IMR-90 (cell line): ENCODE measurements around the gene ACOXL. TPM values are rescaled to one million over a fixed set of nuclear protein-coding genes. Genes with fewer than 3 reads are reported as not detected.

Experiments
- ATAC-seq: fragments of 200-7000 bp; cut with Tn5 transposase; 2 replicates; pipeline ENCODE4 v1.9.1; 2020; ENCODE audit warnings: low read depth, mild to moderate bottlenecking, moderate library complexity
- BruUV-seq: library from RNA; stranded (reverse); fragments of 400-500 nt; replicated peaks from 2 replicates; lab custom pipeline; 2021; lab: Mats Ljungman, UMichigan
- CTCF ChIA-PET: fragments of 300-600 bp; formaldehyde crosslinking; extraction: SDS; loops from one replicate; lab custom pipeline; 2021; ENCODE audit warnings: antibody characterized with exemption; lab: Yijun Ruan, JAX
- POLR2A ChIA-PET: fragments of 300-600 bp; sonication (Branson Sonifier 250); formaldehyde crosslinking; loops from one replicate; lab custom pipeline; 2022; ENCODE audit warnings: antibody characterized with exemption; ENCODE audit not compliant: unreplicated experiment; lab: Charles Lee
- DNase-seq: peaks from one replicate; pipeline ENCODE4 v3.0.0; 2013
- H2AFZ ChIP-seq: replicated peaks from 2 replicates; pipeline ENCODE3; 2013; ENCODE audit warnings: low read length, mild to moderate bottlenecking; ENCODE audit not compliant: poor library complexity
- H2AK5ac ChIP-seq: 2 replicates; pipeline ENCODE4 v1.6.1; 2013; ENCODE audit warnings: low read depth, low read length, inconsistent platforms
- H2AK9ac ChIP-seq: replicated peaks from 2 replicates; pipeline ENCODE3; 2013; ENCODE audit warnings: mild to moderate bottlenecking, low read depth, low read length, moderate library complexity; ENCODE audit not compliant: poor library complexity
- H2BK120ac ChIP-seq: 2 replicates; pipeline ENCODE4 v1.6.1; 2013; ENCODE audit warnings: low read depth, low read length, inconsistent platforms
- H2BK15ac ChIP-seq: 3 replicates; pipeline ENCODE4 v1.6.1; 2013; ENCODE audit warnings: low read depth, low read length, inconsistent platforms
- H2BK20ac ChIP-seq: 2 replicates; pipeline ENCODE4 v1.6.1; 2013; ENCODE audit warnings: low read depth, mild to moderate bottlenecking, inconsistent platforms, low read length, moderate library complexity
- H2BK5ac ChIP-seq: 2 replicates; pipeline ENCODE4 v1.6.1; 2013; ENCODE audit warnings: mild to moderate bottlenecking, low read depth, low read length, inconsistent platforms; ENCODE audit not compliant: poor library complexity, severe bottlenecking
- H3K14ac ChIP-seq: replicated peaks from 2 replicates; pipeline ENCODE4 v1.6.1; 2013; ENCODE audit warnings: low read depth, low read length, inconsistent platforms
- H3K18ac ChIP-seq: 2 replicates; pipeline ENCODE4 v1.6.1; 2013; ENCODE audit warnings: low read depth, low read length, control low read depth
- H3K23ac ChIP-seq: 2 replicates; pipeline ENCODE4 v1.6.1; 2013; ENCODE audit warnings: low read depth, low read length, inconsistent platforms
- H3K27ac ChIP-seq: 2 replicates; pipeline ENCODE4 v1.5.1; 2013; ENCODE audit warnings: mild to moderate bottlenecking, control low read depth, low read length; ENCODE audit not compliant: insufficient read depth
- H3K27me3 ChIP-seq: 2 replicates; pipeline ENCODE4 v1.6.1; 2013; ENCODE audit warnings: low read length; ENCODE audit not compliant: control insufficient read depth, insufficient read depth
- H3K36me3 ChIP-seq: 2 replicates; pipeline ENCODE4 v1.6.1; 2013; ENCODE audit warnings: low read length, mixed read lengths; ENCODE audit not compliant: control insufficient read depth, insufficient read depth
- H3K4ac ChIP-seq: 2 replicates; pipeline ENCODE4 v1.6.1; 2013; ENCODE audit warnings: low read depth, low read length, inconsistent platforms
- H3K4me1 ChIP-seq: 2 replicates; pipeline ENCODE4 v1.6.1; 2013; ENCODE audit warnings: low read length, mixed read lengths; ENCODE audit not compliant: control insufficient read depth, insufficient read depth
- H3K4me2 ChIP-seq: 2 replicates; pipeline ENCODE4 v1.6.1; 2013; ENCODE audit warnings: low read depth, mild to moderate bottlenecking, control low read depth, low read length, moderate library complexity
- H3K4me3 ChIP-seq: 2 replicates; pipeline ENCODE4 v1.5.1; 2013; ENCODE audit warnings: low read depth, mild to moderate bottlenecking, control low read depth, low read length, moderate library complexity; ENCODE audit not compliant: insufficient read depth
- H3K56ac ChIP-seq: 2 replicates; pipeline ENCODE4 v1.6.1; 2013; ENCODE audit warnings: low read length, inconsistent platforms; ENCODE audit not compliant: insufficient read depth; ENCODE audit errors: extremely low read depth
- H3K79me1 ChIP-seq, 2 experiments: 2 replicates each; pipeline ENCODE4 v1.6.1; 2013; ENCODE audit warnings: low read length in 2 of 2, inconsistent platforms in 1 of 2, low read depth in 1 of 2
- H3K9ac ChIP-seq: 2 replicates; pipeline ENCODE4 v1.6.1; 2013; ENCODE audit warnings: low read depth, low read length, control low read depth
- H3K9me1 ChIP-seq: 2 replicates; pipeline ENCODE4 v1.6.1; 2013; ENCODE audit warnings: low read length, inconsistent platforms; ENCODE audit not compliant: insufficient read depth
- H3K9me3 ChIP-seq: 2 replicates; pipeline ENCODE4 v1.6.1; 2013; ENCODE audit warnings: low read length; ENCODE audit not compliant: control insufficient read depth, insufficient read depth
- H4K20me1 ChIP-seq: 2 replicates; pipeline ENCODE4 v1.6.1; 2013; ENCODE audit warnings: low read length, inconsistent platforms; ENCODE audit not compliant: insufficient read depth
- H4K5ac ChIP-seq: 2 replicates; pipeline ENCODE4 v1.6.1; 2013; ENCODE audit warnings: mild to moderate bottlenecking, low read depth, low read length, control low read depth
- H4K8ac ChIP-seq, 2 experiments: 2 replicates each; pipeline ENCODE4 v1.6.1; 2013; ENCODE audit warnings: low read depth in 2 of 2, low read length in 2 of 2, control low read depth in 1 of 2, inconsistent platforms in 1 of 2
- H4K91ac ChIP-seq: 2 replicates; pipeline ENCODE4 v1.6.1; 2013; ENCODE audit warnings: low read depth, low read length, inconsistent platforms; ENCODE audit not compliant: insufficient read depth
- BHLHE40 ChIP-seq: fragments of 150-350 bp; IDR thresholded peaks from 2 replicates; pipeline ENCODE4 v1.6.1; 2016; ENCODE audit warnings: mild to moderate bottlenecking, low read depth, low read length
- CEBPB ChIP-seq: IDR thresholded peaks from 2 replicates; pipeline ENCODE4 v1.6.1; 2012; ENCODE audit warnings: low read depth, low read length, improper control_type of control experiment
- CHD1 ChIP-seq: IDR thresholded peaks from 2 replicates; pipeline ENCODE4 v1.6.1; 2012; ENCODE audit warnings: low read depth, low read length, improper control_type of control experiment
- CTCF ChIP-seq: conservative IDR thresholded peaks from 2 replicates; pipeline ENCODE4 v1.5.1; 2012; ENCODE audit warnings: mild to moderate bottlenecking, low read depth, low read length, improper control_type of control experiment
- FOS ChIP-seq: fragments of 150-350 bp; IDR thresholded peaks from 2 replicates; pipeline ENCODE4 v1.6.1; 2016; ENCODE audit warnings: low read depth, low read length
- MAFK ChIP-seq: IDR thresholded peaks from 2 replicates; pipeline ENCODE4 v1.6.1; 2012; ENCODE audit warnings: low read depth, low read length, improper control_type of control experiment
- MAZ ChIP-seq: IDR thresholded peaks from 2 replicates; pipeline ENCODE4 v1.6.1; 2012; ENCODE audit warnings: low read depth, mild to moderate bottlenecking, low read length, improper control_type of control experiment, moderate library complexity, borderline replicate concordance
- MXI1 ChIP-seq: IDR thresholded peaks from 2 replicates; pipeline ENCODE4 v1.6.1; 2012; ENCODE audit warnings: low read depth, mild to moderate bottlenecking, low read length, moderate library complexity, borderline replicate concordance
- NFE2L2 ChIP-seq: fragments of 150-350 bp; IDR thresholded peaks from 2 replicates; pipeline ENCODE4 v1.6.1; 2016; ENCODE audit warnings: low read depth, mild to moderate bottlenecking, low read length
- POLR2A ChIP-seq: IDR thresholded peaks from 2 replicates; pipeline ENCODE4 v1.6.1; 2012; ENCODE audit warnings: mild to moderate bottlenecking, low read depth, low read length
- RAD21 ChIP-seq: IDR thresholded peaks from 2 replicates; pipeline ENCODE4 v1.6.1; 2012; ENCODE audit warnings: low read length, improper control_type of control experiment
- RCOR1 ChIP-seq: IDR thresholded peaks from 2 replicates; pipeline ENCODE4 v1.6.1; 2012; ENCODE audit warnings: mild to moderate bottlenecking, low read length, improper control_type of control experiment; ENCODE audit not compliant: insufficient replicate concordance
- RFX5 ChIP-seq: IDR thresholded peaks from 2 replicates; pipeline ENCODE4 v1.8.0; 2012; ENCODE audit warnings: low read depth, mild to moderate bottlenecking, low read length, moderate library complexity
- SMC3 ChIP-seq: fragments of 150-350 bp; IDR thresholded peaks from 2 replicates; pipeline ENCODE4 v1.6.1; 2016; ENCODE audit warnings: low read depth, mild to moderate bottlenecking, antibody characterized with exemption, low read length, moderate library complexity
- USF2 ChIP-seq: fragments of 150-350 bp; IDR thresholded peaks from 2 replicates; pipeline ENCODE4 v1.6.1; 2017; ENCODE audit warnings: mild to moderate bottlenecking, antibody characterized with exemption, low read length, low read depth
- WGBS, 2 experiments: methylation state at CpG; one replicate each; pipeline versions ENCODE4 v1.1.5 to v1.1.7; 2013; ENCODE audit warnings: missing lambda C conversion rate in 2 of 2; ENCODE audit not compliant: insufficient read length in 1 of 2; ENCODE audit errors: extremely low coverage in 2 of 2; 5-methylcytosine and 5-hydroxymethylcytosine counted together
- dilution Hi-C: fragments of 300-500 bp; cut with HindIII; formaldehyde crosslinking; loops from one replicate; pipeline ENCODE4 v1.14.3; 2018; ENCODE audit warnings: low sequenced_read_pairs; ENCODE audit not compliant: unreplicated experiment
- in situ Hi-C: fragments of 300-500 bp; cut with MboI; formaldehyde crosslinking; loops from 3 replicates; pipeline ENCODE4 v1.14.3; 2019; ENCODE audit warnings: low sequenced_read_pairs, inconsistent platforms, mixed read lengths
- intact Hi-C: fragments of 100-400 bp; cut with micrococcal nuclease; formaldehyde crosslinking; loops from 2 replicates; pipeline ENCODE4 v1.10.0; 2022
- polyA plus RNA-seq, 3 experiments: library from polyadenylated mRNA; depleted of rRNA; stranded (reverse); fragments of >200 nt; gene quantifications; 2 replicates each; pipeline ENCODE4 v1.2.3, GENCODE V29; 2012; ENCODE audit warnings: low replicate concordance in 1 of 3
- total RNA-seq: library from RNA; depleted of rRNA; stranded (reverse); fragments of >200 nt; gene quantifications from 2 replicates; pipeline ENCODE4 v1.2.3, GENCODE V29; 2012
- TF ChIP-seq, protein P1 (sequence below): fragments of 150-350 bp; IDR thresholded peaks from 2 replicates; pipeline ENCODE4 v1.6.1; 2016; ENCODE audit warnings: low read depth, mild to moderate bottlenecking, low read length, moderate library complexity, borderline replicate concordance

The ACOXL gene
- total and polyA plus RNA-seq, 2 of the 4 experiments (the other 2 are of a cell fraction): not detected

- 25% methylated on average over 2 of the region's 3 CpGs; no CpG with 5 or more reads in 1 of the 2 experiments for WGBS, 2 experiments
- dilution Hi-C loops: no loop called here
- Histone ChIP-seq H2BK120ac (no peak overlapping the region), H4K91ac (no peak overlapping the region), H2AK9ac (no peak overlapping the region), H3K9ac (no peak overlapping the region), H2BK5ac (no peak overlapping the region), H3K79me1 (no peaks in the 10 kb centered on the region), H3K14ac (no peak overlapping the region), H4K5ac (no peak overlapping the region), H3K4me1 (no peaks in the 10 kb centered on the region), H3K56ac (no peak overlapping the region), H4K20me1 (no peaks in the 10 kb centered on the region), H2AFZ (no peak overlapping the region), H3K9me3 (no peaks in the 10 kb centered on the region), H3K4me2 (no peak overlapping the region), H3K27ac (no peak overlapping the region), H3K4ac (no peak overlapping the region), H3K23ac (no peak overlapping the region), H4K8ac (no peak overlapping the region), H2AK5ac (no peak overlapping the region), H3K36me3 (no peaks in the 10 kb centered on the region), H2BK20ac (no peak overlapping the region), H3K4me3 (no peak overlapping the region), H3K9me1 (no peaks in the 10 kb centered on the region), H3K18ac (no peak overlapping the region), H2BK15ac (no peak overlapping the region), H3K27me3 (peaks cover 15% of the 10 kb centered on the region)
- intact Hi-C loops: no loop called here
- CTCF ChIA-PET: no interaction called here
- TF ChIP-seq FOS: no peak
- TF ChIP-seq BHLHE40: no peak
- TF ChIP-seq MAZ: no peak
- TF ChIP-seq, protein P1, sequence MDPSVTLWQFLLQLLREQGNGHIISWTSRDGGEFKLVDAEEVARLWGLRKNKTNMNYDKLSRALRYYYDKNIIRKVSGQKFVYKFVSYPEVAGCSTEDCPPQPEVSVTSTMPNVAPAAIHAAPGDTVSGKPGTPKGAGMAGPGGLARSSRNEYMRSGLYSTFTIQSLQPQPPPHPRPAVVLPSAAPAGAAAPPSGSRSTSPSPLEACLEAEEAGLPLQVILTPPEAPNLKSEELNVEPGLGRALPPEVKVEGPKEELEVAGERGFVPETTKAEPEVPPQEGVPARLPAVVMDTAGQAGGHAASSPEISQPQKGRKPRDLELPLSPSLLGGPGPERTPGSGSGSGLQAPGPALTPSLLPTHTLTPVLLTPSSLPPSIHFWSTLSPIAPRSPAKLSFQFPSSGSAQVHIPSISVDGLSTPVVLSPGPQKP: no peak
- TF ChIP-seq POLR2A: no peak
- no peak for TF ChIP-seq NFE2L2
- TF ChIP-seq USF2: no peak
- no peak for TF ChIP-seq RAD21
- TF ChIP-seq CHD1: no peak
- TF ChIP-seq RCOR1: no peak
- no peak for TF ChIP-seq MAFK
- no peak for TF ChIP-seq RFX5
- no peak for TF ChIP-seq SMC3
- TF ChIP-seq CTCF: no peak
- no peak for TF ChIP-seq MXI1
- TF ChIP-seq CEBPB: no peak
- POLR2A ChIA-PET: no interaction called here
- BruUV-seq: no TSS peak
- ATAC-seq (no peak), DNase-seq (no peak)
- in situ Hi-C loops: no loop called here
Observed at GRCh38 chr2:110904779-110905148, 172.4 kb downstream of the ACOXL start.
